Activated B cell treated with CpG ODN at 0.5 μM for 24 hours (primary cell): Measurements from ENCODE around the gene IGFBP1. TPM values are rescaled to one million over a fixed set of nuclear protein-coding genes. Genes with fewer than 3 reads are reported as not detected.

Experiments
- ATAC-seq: fragments of 200-7000 bp; cut with Tn5 transposase; one replicate; pipeline ENCODE4 v1.10.0; 2021; ENCODE audit warnings: low read depth, mild to moderate bottlenecking, moderate library complexity
- CTCF ChIA-PET: fragments of 350-600 bp; sonication (Branson Sonifier 250); formaldehyde crosslinking; loops from one replicate; lab custom pipeline; 2021; ENCODE audit warnings: antibody characterized with exemption; lab: Charles Lee
- POLR2A ChIA-PET: fragments of 350-600 bp; sonication (Branson Sonifier 250); formaldehyde crosslinking; loops from one replicate; lab custom pipeline; 2021; ENCODE audit warnings: antibody characterized with exemption; lab: Charles Lee
- DNase-seq: peaks from one replicate; pipeline ENCODE4 v3.0.0; 2022
- H3K27ac Mint-ChIP-seq: one replicate; pipeline ENCODE4 v1.8.0; 2020; ENCODE audit warnings: mixed read lengths
- H3K27me3 Mint-ChIP-seq: one replicate; pipeline ENCODE4 v1.8.0; 2021; ENCODE audit warnings: mixed read lengths
- H3K36me3 Mint-ChIP-seq: one replicate; pipeline ENCODE4 v1.8.0; 2021; ENCODE audit warnings: low read depth, mixed read lengths
- H3K4me1 Mint-ChIP-seq: one replicate; pipeline ENCODE4 v1.8.0; 2021; ENCODE audit warnings: mixed read lengths
- H3K4me3 Mint-ChIP-seq: one replicate; pipeline ENCODE4 v1.8.0; 2020; ENCODE audit warnings: mild to moderate bottlenecking, mixed read lengths
- H3K9me3 Mint-ChIP-seq: one replicate; pipeline ENCODE4 v1.8.0; 2020; ENCODE audit warnings: mixed read lengths
- CTCF ChIP-seq: fragments of 200-600 bp; IDR thresholded peaks from one replicate; pipeline ENCODE4 v1.8.0; 2022; ENCODE audit warnings: antibody characterized with exemption, mild to moderate bottlenecking
- intact Hi-C: fragments of 100-400 bp; cut with micrococcal nuclease; formaldehyde crosslinking; loops from one replicate; pipeline ENCODE4 v1.15.1; 2024
- total RNA-seq: library from RNA; stranded (reverse); gene quantifications from 2 replicates; pipeline ENCODE4 v1.2.3, GENCODE V29; 2022

The IGFBP1 gene
- total RNA-seq, 1 donor from 2014 or later = not detected

DNA sequence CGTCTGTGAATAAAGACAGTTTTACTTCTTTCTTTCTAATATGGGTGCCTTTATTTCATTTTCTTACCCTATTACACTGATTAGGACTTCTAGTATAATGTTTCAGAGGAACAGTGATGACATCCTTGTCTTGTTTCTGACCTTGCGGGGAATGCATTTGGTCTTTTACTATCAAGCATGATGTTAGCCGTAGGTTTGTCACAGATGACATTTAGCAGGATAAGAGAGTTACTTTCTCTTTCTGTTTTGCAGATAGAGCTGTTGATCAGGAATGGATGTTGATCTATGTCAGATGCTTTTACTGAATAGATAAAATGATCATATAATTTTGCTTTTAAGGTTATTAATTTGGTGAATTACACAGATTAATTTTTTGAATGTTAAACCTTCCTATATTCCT is 39.4 kb downstream of the IGFBP1 start:
- no peaks in the 10 kb centered on the region for H3K9me3 Mint-ChIP-seq
- peaks cover 17% of the 10 kb centered on the region for H3K27me3 Mint-ChIP-seq
- ATAC-seq = no peak
- DNase-seq = no peak
- intact Hi-C loops = no loop called here
- no peak overlapping the region for H3K27ac Mint-ChIP-seq
- H3K4me1 Mint-ChIP-seq = peaks cover 8% of the 10 kb centered on the region
- TF ChIP-seq CTCF = no peak
- no peaks in the 10 kb centered on the region for H3K36me3 Mint-ChIP-seq
- ChIA-PET CTCF (no interaction called here), POLR2A (no interaction called here)
- no peak overlapping the region for H3K4me3 Mint-ChIP-seq

GRCh38 chr7:45930967-45931366 is 42.7 kb downstream of the IGFBP1 start:
- Mint-ChIP-seq H3K4me1 (peaks cover 2% of the 10 kb centered on the region), H3K9me3 (no peaks in the 10 kb centered on the region), H3K36me3 (no peaks in the 10 kb centered on the region), H3K27ac (no peak overlapping the region), H3K27me3 (peaks cover 17% of the 10 kb centered on the region), H3K4me3 (no peak overlapping the region)
- ATAC-seq = no peak
- intact Hi-C loops = no loop called here
- TF ChIP-seq CTCF = no peak
- ChIA-PET POLR2A (no interaction called here), CTCF (no interaction called here)
- no peak for DNase-seq

GRCh38 chr7:45937301-45937700 is 49.0 kb downstream of the IGFBP1 start:
- TF ChIP-seq CTCF = no peak
- CTCF ChIA-PET = no interaction called here
- H3K27me3 Mint-ChIP-seq = peaks cover 13% of the 10 kb centered on the region
- H3K4me3 Mint-ChIP-seq = no peak overlapping the region
- DNase-seq (no peak), ATAC-seq (no peak)
- POLR2A ChIA-PET = no interaction called here
- intact Hi-C loops = no loop called here
- peaks cover 9% of the 10 kb centered on the region for H3K4me1 Mint-ChIP-seq
- no peaks in the 10 kb centered on the region for H3K36me3 Mint-ChIP-seq
- no peak overlapping the region for H3K27ac Mint-ChIP-seq
- peaks cover 6% of the 10 kb centered on the region for H3K9me3 Mint-ChIP-seq

- Mint-ChIP-seq H3K36me3 (no peaks in the 10 kb centered on the region), H3K4me1 (peaks cover 9% of the 10 kb centered on the region), H3K27me3 (peaks cover 13% of the 10 kb centered on the region), H3K27ac (no peak overlapping the region), H3K9me3 (peaks cover 6% of the 10 kb centered on the region), H3K4me3 (no peak overlapping the region)
- ATAC-seq (no peak), DNase-seq (no peak)
- POLR2A ChIA-PET = no interaction called here
- no peak for TF ChIP-seq CTCF
- intact Hi-C loops = no loop called here
- CTCF ChIA-PET = no interaction called here
These were observed 49.6 kb downstream of the IGFBP1 start for GRCh38 chr7:45937862-45938261.

DNA sequence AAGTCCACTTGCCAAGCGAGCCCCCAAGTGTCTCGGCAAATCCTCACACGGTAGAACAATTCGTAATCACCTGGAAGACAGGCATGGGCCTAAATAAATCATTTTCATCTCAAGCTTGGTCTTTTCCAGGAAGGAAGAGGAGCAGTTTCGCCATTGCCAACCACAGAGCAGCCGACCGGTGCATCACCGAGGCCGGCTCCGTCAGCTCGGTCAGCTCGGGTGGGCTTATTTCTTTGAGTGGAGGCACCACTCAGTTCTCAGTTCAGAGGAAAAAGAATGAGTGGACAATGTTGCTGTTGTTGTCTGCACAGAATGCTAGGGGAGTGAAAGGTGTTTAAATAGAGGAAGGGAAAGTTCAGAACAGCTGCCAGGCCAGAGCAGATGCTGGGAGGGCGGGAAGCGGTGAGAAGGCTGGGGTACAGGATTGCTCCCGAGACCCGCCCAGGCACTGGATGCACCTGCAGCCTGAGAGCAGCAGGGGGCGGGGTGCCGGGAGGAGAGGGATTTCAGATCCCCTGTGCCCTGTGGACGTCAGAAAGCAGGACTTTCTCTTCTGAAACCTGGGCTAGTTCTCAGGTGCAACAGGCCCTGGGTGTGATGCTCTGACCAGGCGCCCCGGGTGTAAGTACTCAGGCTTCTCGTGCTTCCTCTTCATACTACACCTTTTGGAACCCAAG is 50.5 kb downstream of the IGFBP1 start:
- ChIA-PET CTCF (no interaction called here), POLR2A (no interaction called here)
- peaks cover 9% of the 10 kb centered on the region for H3K4me1 Mint-ChIP-seq
- H3K27me3 Mint-ChIP-seq = peaks cover 9% of the 10 kb centered on the region
- intact Hi-C loops = no loop called here
- DNase-seq = no peak
- H3K9me3 Mint-ChIP-seq = peaks cover 6% of the 10 kb centered on the region
- H3K27ac Mint-ChIP-seq = no peak overlapping the region
- no peak for ATAC-seq
- H3K36me3 Mint-ChIP-seq = no peaks in the 10 kb centered on the region
- no peak overlapping the region for H3K4me3 Mint-ChIP-seq
- TF ChIP-seq CTCF = no peak
